GM19035 (cell line): ENCODE data around the gene RTP3.

Source experiments
- ATAC-seq: cut with Tn5 transposase; IDR thresholded peaks from one replicate; pipeline ENCODE4 v1.9.1; 2021; ENCODE audit not compliant: unreplicated experiment

RTP3 gene

GRCh38 chr3:46468753-46469600 is 28.8 kb upstream of the RTP3 start:
- no peak for ATAC-seq

GRCh38 chr3:46469680-46470357 is 28.0 kb upstream of the RTP3 start:
- ATAC-seq, result no peak

DNA sequence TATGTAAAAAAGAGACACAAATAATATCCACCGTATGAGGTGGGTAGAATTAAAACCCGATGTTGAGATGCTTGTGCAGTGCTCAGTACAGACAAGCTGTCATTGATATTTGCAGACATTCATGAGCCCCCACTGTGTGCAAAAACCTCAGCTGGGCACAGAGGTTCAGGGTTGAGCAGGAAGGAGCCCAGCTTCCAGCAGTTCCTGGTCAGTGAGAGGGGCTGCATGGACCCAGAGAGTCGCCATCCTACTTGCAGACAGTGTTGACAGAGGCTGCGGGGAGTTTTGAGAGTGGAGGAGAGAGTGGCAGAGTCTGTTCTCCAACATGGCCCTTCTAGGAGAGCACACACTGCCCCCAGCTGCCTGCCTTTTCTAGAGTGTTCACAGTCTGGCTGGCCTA is 26.9 kb upstream of the RTP3 start:
- ATAC-seq, result no peak

- no peak for ATAC-seq
Observed at GRCh38 chr3:46471371-46471914, 26.3 kb upstream of the RTP3 start.

- ATAC-seq, result no peak
Observed at GRCh38 chr3:46472736-46473135, 25.0 kb upstream of the RTP3 start.

- no peak for ATAC-seq
Observed at GRCh38 chr3:46477145-46477544, 20.6 kb upstream of the RTP3 start.

- ATAC-seq, result no peak
Observed at GRCh38 chr3:46477756-46478155, 20.0 kb upstream of the RTP3 start.

- ATAC-seq, result no peak
Observed at GRCh38 chr3:46478341-46478740, 19.4 kb upstream of the RTP3 start.

GRCh38 chr3:46479021-46479420 is 18.8 kb upstream of the RTP3 start:
- ATAC-seq, result no peak

DNA sequence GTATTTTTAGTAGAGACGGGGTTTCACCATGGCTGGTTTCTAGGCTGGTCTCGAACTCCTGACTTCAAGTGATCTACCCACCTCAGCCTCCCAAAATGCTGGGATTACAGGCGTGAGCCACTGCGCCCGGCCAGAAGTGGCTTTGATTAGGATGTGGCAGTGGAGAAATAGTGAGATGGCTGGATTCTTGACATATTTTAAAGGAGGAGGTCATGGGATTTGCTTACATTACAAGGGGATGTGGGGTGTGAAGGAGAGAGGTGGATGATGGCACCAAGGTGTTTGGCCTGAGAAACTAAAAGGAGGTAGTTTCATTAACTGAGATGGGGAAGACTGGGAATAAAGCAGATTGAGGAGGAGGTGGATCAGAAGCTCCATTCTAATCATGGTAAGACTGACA is 18.1 kb upstream of the RTP3 start:
- no peak for ATAC-seq

DNA sequence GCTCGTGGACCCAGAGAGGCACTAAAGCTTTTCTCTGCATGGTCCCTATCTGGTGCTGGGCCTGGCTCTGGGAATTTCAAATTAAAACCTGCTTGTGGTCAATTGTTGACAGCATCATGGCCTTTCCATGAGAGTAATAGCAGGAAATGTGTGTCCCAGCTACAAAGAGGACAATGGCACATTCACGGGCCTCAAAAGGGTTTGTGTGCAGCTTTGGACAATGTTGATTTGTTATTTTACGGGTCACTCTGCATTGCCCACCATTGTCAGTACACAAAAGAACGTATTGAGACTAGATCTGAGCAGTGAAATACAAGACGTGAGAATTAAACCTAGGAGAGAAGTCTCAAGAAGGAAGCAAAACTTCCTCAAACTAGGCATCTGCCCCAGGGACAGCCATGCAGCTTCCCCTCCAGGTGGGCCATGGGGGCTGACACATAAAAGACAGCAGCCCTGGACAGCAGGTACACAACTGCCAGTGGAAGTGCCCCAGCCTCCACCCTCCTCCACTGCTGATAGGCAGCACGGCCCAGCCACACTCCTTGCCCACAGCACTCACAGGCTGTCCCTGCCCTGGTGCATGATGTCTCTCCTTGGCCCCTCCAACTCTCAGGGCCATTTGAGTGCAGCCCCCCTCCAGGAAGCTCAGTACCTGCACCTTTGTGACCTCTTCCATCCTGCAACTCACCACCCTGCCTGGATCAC is 17.1 kb upstream of the RTP3 start:
- ATAC-seq, result no peak

GRCh38 chr3:46481636-46482035 is 16.1 kb upstream of the RTP3 start:
- ATAC-seq, result no peak

GRCh38 chr3:46482632-46483350 is 15.0 kb upstream of the RTP3 start:
- ATAC-seq, result no peak

- no peak for ATAC-seq
Observed at GRCh38 chr3:46483825-46484224, 14.0 kb upstream of the RTP3 start.

- no peak for ATAC-seq
Observed at GRCh38 chr3:46484388-46484787, 13.4 kb upstream of the RTP3 start.

DNA sequence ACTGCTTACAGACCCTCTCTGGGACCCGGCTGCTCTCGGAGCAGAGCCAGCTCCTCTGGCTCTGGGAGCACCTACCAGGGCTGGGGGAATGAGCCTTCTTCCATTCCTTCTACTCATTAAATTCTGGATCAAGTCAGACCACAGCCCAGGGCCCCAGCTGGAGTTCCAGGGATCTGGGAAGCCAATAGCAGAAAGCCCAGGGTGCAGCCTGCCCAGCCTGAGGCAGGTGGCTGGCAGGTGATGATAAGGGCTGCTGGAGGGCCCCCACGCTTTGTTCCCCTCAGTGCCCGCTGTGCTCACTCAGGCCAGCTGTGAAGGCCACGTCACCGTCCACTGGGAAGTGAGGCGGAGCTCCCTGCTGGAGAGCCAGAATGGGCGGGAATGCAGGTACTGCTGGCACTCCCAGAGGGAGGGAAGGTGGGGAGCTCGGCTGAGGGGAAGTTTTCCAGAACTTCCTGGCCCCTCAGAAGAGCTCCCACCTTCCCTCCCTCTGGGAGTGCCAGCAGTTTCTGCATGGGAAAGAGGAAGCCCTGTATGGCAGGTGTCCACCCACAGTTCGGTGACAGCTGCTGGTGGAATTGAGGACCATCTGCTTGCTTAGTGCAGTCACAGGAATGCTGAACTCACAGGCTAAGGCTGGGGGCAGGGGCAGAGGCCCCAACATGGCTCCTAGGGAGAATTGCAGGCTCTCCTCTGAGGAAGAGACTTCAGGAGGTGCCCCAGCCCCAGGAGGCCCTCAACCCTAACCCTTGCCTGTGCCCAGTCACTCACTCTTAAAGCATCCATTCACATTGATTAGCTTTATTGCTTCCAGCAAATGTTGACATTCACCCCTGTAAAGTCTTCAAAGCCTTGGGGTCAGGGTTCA is 12.6 kb upstream of the RTP3 start:
- ATAC-seq, result no peak

DNA sequence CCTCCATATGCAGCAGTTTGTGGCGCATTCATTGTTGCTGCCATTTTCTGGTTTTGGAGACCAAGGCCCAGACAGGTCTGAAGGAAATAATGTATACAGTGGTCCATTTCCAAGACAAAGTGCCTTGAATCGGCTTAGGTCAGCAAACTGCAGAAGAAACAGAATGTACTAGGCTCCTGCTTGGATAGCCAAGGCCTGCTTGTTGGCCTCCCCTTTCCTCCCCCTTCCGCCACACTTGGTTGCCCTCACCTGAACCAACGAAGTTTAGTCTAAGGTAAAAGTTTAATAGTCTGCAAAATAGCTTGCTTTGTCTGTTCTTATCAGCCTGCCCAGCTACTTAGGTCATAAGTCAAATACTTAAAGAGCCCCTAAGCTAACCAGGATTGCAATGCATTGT is 12.0 kb upstream of the RTP3 start:
- ATAC-seq, result no peak

DNA sequence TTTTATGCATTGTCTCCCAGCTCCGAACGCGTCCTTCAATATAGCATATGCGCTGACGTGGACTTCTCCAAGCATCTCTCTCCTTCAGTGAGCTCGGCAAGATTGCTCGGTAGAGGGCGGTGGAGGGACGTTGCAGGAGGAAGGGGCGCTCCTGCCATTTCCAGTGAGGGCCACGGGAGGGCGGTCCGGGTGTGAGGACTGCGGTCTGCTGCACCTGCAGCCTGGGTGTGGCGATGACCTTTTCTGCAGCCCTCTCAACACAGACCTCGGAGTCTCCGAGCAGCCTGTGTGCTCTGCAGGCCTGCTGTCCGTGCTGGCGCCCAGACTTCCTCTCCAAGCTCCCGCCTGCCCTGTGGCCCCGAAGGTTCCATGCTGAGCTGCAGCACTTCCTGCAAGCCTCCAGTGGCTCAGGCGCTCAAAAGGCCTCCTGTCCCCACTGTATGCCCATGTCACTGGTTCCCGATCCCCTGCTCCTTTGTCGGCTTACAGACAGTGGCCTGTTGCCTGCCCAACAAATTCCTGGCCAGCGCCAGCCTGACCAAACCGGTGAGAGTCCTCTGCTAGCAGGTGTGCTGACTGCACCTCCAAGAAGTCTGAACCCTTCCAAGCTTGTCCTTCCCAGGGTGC is 8.9 kb upstream of the RTP3 start:
- peak; percentile 96 for ATAC-seq

DNA sequence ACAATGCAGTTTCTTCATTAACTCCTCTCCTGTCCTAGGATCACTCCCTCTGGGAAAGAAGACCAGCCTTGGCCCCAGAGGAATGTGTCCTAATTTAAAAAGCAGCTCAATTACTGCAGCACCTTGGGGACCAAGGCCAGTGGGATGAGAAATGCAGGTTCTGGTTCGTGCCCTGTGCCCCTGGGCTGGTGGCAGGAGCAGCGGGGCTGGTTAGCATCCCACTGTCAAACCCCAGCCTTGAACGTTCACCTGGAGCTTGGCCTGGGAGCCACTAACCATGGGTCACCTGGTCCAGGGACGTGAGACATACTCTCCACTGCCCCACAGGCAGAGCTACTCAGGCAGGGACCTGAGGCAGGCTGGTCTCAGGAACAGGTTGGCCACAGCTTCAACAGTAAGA is 8.4 kb upstream of the RTP3 start:
- ATAC-seq, result no peak

DNA sequence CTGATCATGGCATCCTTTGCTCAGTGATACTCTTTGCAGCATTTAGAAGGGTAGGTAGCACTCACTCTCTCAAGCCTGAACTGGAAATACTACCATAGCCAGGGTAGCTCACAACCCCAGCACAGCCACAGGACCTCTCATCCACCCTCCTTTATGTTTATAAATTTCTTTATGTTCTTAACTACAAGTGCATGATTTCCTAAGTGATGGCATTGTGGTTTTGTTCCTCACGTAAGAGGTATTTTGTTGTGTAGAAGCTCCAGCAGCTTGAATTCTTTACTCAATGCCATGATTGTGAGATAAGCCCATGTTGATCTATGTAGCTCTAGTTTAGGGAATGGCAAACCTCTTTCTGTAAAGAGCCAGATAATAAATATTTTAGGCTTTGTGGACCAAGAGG is 7.9 kb upstream of the RTP3 start:
- no peak for ATAC-seq
